Right lobe of liver (tissue), 4 donors: ENCODE results near the gene CACNA2D4.

Source experiments
- CTCF ChIP-seq, 4 donors: fragments of 200-600 bp in 3 of 4; fragments of 450-650 bp in 1 of 4; IDR thresholded peaks; one replicate each; pipeline versions ENCODE4 v1.5.1 to v1.8.0; 2016 to 2022; ENCODE audit warnings: antibody characterized with exemption in 4 of 4, mild to moderate bottlenecking in 2 of 4
- POLR2A ChIP-seq: fragments of 450-650 bp; IDR thresholded peaks from one replicate; pipeline ENCODE4 v1.6.1; 2017; ENCODE audit warnings: antibody characterized with exemption, mild to moderate bottlenecking
- donor health status: DM: no; HTN: no; CAD: no.
- donor health status: DM: no; HTN: no; CAD: no.
- donor health status: DM: no; HTN: yes; CAD: no.

GRCh38 chr12:1828856-1829255 lies 89.6 kb downstream of the CACNA2D4 start:
- TF ChIP-seq CTCF (IDR thresholded peaks at IDR 0.05) (no peak), POLR2A (no peak)
